GM15510 (cell line): ENCODE results near the gene RBFOX1.

ENCODE experiments used
- POLR2A ChIP-seq: IDR thresholded peaks from 3 replicates; pipeline ENCODE4 v1.6.1; 2011; ENCODE audit warnings: borderline replicate concordance; ENCODE audit not compliant: insufficient read length; ENCODE audit errors: extremely low read depth

RBFOX1 gene

GRCh38 chr16:7319514-7319913 lies 13.1 kb upstream of the RBFOX1 start:
- no peak for TF ChIP-seq POLR2A

GRCh38 chr16:7321661-7322060 lies 11.0 kb upstream of the RBFOX1 start:
- TF ChIP-seq POLR2A = no peak

GRCh38 chr16:7324321-7324720 lies 8.3 kb upstream of the RBFOX1 start:
- TF ChIP-seq POLR2A = no peak

GRCh38 chr16:7325834-7326233 lies 6.8 kb upstream of the RBFOX1 start:
- TF ChIP-seq POLR2A = no peak

- TF ChIP-seq POLR2A = no peak
Observed at GRCh38 chr16:7330709-7331108, 1.9 kb upstream of the RBFOX1 start.

GRCh38 chr16:7331997-7332396 lies 648 bp upstream of the RBFOX1 start:
- TF ChIP-seq POLR2A = no peak

GRCh38 chr16:7333180-7333725 lies 608 bp downstream of the RBFOX1 start:
- no peak for TF ChIP-seq POLR2A

GRCh38 chr16:7334801-7335560 lies 2.3 kb downstream of the RBFOX1 start:
- no peak for TF ChIP-seq POLR2A

GRCh38 chr16:7335991-7336634 lies 3.5 kb downstream of the RBFOX1 start:
- no peak for TF ChIP-seq POLR2A

GRCh38 chr16:7336742-7337141 lies 4.1 kb downstream of the RBFOX1 start:
- no peak for TF ChIP-seq POLR2A

GRCh38 chr16:7338826-7339225 lies 6.2 kb downstream of the RBFOX1 start:
- TF ChIP-seq POLR2A = no peak

GRCh38 chr16:7339700-7340099 lies 7.1 kb downstream of the RBFOX1 start:
- no peak for TF ChIP-seq POLR2A

- no peak for TF ChIP-seq POLR2A
Observed at GRCh38 chr16:7340938-7341337, 8.3 kb downstream of the RBFOX1 start.

- TF ChIP-seq POLR2A = no peak
Observed at GRCh38 chr16:7342598-7342997, 10.0 kb downstream of the RBFOX1 start.

GRCh38 chr16:7343243-7343642 lies 10.6 kb downstream of the RBFOX1 start:
- no peak for TF ChIP-seq POLR2A
